GM12864 (cell line): Measurements from ENCODE around the gene RAB35.

Experiments
- DNase-seq: peaks from one replicate; pipeline ENCODE4 v3.0.0-alpha.2; 2011; ENCODE audit warnings: low read depth
- H3K4me3 ChIP-seq: 2 replicates; pipeline ENCODE4 v1.5.1; 2011; ENCODE audit warnings: mild to moderate bottlenecking, low read depth, low read length, control low read depth
- TF ChIP-seq, protein P1 (sequence below): IDR thresholded peaks from 2 replicates; pipeline ENCODE4 v1.5.1; 2011; ENCODE audit warnings: low read depth, mild to moderate bottlenecking, moderate library complexity, low read length, control low read depth, inconsistent platforms; ENCODE audit errors: missing control alignments

Gene RAB35

DNA sequence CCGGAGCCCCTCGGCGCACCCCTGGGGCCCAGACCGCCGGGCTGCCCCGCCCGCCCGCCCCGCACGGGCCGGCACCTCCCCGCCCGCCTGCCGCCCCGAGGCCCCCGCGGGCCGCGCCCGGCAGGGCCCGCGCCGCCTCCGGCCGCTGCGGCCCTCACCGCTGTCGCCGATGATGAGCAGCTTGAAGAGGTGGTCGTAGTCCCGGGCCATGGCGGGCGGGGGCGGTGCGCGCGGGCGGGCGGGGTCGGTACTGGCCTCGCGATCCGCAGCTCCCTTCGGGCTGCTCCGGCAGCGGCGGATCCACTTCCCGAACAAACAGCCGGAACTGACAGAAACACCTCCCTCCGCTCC, at the start of gene RAB35:
Gene RAB35 (minus strand): TSS at position 313 of the 351 bp plus-strand sequence. CDS start 103 bp downstream, at position 210.
- TF ChIP-seq, protein P1, sequence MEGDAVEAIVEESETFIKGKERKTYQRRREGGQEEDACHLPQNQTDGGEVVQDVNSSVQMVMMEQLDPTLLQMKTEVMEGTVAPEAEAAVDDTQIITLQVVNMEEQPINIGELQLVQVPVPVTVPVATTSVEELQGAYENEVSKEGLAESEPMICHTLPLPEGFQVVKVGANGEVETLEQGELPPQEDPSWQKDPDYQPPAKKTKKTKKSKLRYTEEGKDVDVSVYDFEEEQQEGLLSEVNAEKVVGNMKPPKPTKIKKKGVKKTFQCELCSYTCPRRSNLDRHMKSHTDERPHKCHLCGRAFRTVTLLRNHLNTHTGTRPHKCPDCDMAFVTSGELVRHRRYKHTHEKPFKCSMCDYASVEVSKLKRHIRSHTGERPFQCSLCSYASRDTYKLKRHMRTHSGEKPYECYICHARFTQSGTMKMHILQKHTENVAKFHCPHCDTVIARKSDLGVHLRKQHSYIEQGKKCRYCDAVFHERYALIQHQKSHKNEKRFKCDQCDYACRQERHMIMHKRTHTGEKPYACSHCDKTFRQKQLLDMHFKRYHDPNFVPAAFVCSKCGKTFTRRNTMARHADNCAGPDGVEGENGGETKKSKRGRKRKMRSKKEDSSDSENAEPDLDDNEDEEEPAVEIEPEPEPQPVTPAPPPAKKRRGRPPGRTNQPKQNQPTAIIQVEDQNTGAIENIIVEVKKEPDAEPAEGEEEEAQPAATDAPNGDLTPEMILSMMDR, result no peak
- DNase-seq, result no peak
- peak within 1 kb of the TSS; percentile 91 for H3K4me3 ChIP-seq

DNA sequence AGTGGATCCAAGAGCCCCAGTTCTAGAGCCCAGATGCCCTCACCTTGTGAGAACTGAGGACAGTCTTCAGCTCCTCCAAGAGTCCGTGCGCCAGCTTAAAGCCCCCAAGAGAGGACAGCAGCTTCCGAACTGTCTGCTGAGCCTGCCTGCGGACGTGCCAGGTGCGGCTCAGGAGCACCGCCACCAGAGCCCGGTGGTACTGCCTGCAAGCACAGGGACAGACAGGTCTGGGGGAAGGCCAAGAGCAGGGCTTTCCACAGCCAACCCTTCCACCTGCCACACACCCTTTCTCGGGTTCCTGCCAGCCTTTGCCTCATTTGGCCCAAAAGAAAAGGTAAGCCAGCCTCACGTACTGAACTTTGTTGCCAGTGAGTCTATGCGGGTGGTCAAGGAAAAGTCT, 47.7 kb upstream of the RAB35 start:
- no peak overlapping the region for H3K4me3 ChIP-seq
- TF ChIP-seq, protein P1, result no peak
- DNase-seq, result no peak

DNA sequence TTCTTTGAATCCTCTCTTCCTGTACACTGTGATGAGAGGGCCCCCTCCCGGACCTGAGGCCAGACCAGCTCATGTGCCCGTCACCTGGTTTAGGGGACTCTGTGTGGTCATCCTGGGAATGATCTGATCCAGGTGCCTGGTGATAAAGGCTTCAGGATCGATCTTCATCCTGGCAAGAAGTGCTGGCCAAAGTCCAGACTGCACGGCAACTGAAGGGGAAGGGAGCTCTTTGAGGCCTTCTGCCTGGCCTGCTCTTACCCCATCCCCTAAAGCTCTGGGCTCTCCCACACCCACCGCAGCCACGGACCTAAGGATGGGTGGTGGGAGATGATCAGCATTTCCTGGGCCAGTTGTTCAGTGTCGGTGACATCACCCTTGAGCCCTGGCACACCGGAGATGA, 46.2 kb upstream of the RAB35 start:
- TF ChIP-seq, protein P1, result no peak
- H3K4me3 ChIP-seq, result no peak overlapping the region
- DNase-seq, result no peak

DNA sequence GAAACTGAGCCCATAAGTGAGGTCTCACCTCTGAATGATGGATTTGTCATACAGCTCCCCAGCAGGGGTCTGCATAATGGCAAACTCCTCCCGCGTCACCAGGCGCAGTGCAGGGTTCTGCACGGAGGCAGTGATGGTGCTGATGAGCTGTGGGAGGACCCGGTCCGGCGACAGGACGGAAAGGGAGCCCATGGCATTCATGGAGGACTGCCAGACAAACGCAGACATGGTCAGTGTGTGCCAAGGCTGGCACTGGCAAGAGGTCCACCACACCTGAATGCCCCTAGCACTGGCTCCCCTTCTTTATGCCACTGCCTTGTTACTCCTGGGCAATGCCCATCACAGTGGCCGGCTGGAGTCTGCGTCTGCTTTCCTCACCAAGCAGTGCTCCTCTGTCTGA, 45.3 kb upstream of the RAB35 start:
- TF ChIP-seq, protein P1, result no peak
- no peak for DNase-seq
- no peak overlapping the region for H3K4me3 ChIP-seq

DNA sequence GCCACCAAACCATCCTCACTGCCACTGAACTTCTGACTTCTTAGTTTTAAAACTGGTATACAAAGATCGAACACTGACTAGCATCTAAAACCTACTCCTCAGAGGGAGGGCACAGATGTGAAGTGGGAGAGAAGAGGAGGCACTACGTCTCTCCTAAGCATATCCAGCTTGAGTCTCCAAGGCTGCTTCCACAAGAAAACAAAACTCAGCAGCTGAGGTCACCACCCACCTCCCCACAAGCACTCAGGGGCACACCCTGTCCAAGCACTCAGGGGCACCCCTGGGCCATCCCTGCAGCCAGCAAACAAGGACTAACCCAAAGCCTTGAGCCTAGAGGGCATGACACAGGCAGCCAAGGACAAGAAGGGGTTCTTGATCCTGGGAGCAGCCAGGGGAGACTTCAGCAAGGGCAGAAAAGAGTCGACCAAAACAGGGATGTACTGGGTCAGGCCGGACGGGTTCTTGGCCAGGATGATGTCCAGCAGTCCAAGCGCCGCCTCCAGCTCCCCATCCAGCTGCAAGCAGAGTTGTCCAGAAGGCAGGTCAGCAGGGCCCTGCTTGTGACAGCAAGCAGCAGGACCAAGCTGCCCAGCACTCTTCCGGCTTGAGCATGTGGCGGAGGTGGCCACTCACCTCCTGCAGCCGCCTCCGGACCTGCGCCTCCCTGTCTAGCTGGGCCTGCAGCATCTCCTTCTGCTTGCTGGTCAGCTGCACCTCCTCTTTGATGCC, 43.1 kb upstream of the RAB35 start:
- TF ChIP-seq, protein P1, result no peak
- DNase-seq, result no peak

DNA sequence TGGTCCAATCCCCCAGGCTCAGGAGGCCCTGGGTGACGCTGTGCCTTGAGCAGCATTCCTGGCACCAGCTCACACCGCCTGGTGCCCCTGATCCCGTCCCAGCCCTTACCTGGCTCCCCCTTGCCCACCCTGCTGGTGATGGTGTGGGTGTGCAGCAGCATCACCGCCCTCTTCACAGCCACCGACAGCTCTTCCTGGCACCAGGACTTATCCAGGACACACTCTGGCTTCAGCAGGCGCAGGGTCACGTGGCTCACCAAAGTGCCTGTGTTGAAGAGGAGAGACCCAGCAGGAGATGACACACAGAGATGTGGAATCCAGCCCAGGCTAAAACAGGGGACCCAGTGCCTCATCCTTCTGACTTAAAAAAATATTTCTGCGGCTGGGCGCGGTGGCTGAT, 41.8 kb upstream of the RAB35 start:
- no peak for DNase-seq
- TF ChIP-seq, protein P1, result no peak
- H3K4me3 ChIP-seq, result no peak overlapping the region

More for the DNA sequence above, 43.1 kb upstream of the RAB35 start:
- no peak overlapping the region for H3K4me3 ChIP-seq

DNA sequence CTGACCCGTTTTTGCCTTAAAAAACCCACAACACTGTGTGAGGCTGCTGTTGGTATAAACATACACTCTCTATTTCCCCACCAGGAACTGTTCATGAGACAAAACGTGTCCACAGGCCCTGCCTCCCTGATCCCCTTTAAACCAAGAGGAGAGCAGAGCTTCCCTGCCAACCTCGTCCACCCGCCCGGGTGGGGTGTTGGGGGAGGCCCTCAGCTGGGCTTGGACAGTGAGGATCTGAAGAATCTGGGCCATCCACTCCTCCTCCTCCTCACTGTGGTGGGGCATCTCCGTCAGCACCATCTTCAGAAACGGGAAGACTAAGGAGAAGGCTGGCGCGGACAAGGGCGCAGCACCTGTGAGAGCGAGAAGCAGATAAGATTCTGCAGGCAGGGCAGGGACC, 41.1 kb upstream of the RAB35 start:
- no peak for DNase-seq
- TF ChIP-seq, protein P1, result no peak
- H3K4me3 ChIP-seq, result no peak overlapping the region
